GM12891 (cell line): ENCODE results near the gene PCIF1. TPM values are rescaled to one million over a fixed set of nuclear protein-coding genes. Genes with fewer than 3 reads are reported as not detected.

ENCODE experiments used
- DNase-seq: peaks from one replicate; pipeline ENCODE4 v3.0.0; 2011; ENCODE audit warnings: low spot score; ENCODE audit not compliant: insufficient read length
- FAIRE-seq: peaks from 2 replicates; lab custom pipeline; 2011; peaks lifted over from hg19 to GRCh38; lab: Jason Lieb, UNC
- PAX5 ChIP-seq: IDR thresholded peaks from 2 replicates; pipeline ENCODE4 v1.6.1; 2011; ENCODE audit warnings: low read length, moderate library complexity, mild to moderate bottlenecking; ENCODE audit not compliant: insufficient read depth, severe bottlenecking
- POLR2A ChIP-seq: IDR thresholded peaks from 2 replicates; pipeline ENCODE4 v1.6.1; 2011; ENCODE audit warnings: low read depth, low read length, control low read depth
- POLR2AphosphoS5 ChIP-seq: IDR thresholded peaks from 2 replicates; pipeline ENCODE4 v1.6.1; 2011; ENCODE audit warnings: low read depth, low read length, control low read depth
- POU2F2 ChIP-seq: IDR thresholded peaks from 2 replicates; pipeline ENCODE4 v1.6.1; 2011; ENCODE audit warnings: low read depth, mild to moderate bottlenecking, control low read depth, low read length, moderate library complexity
- SPI1 ChIP-seq: IDR thresholded peaks from 2 replicates; pipeline ENCODE4 v1.6.1; 2011; ENCODE audit warnings: low read depth, low read length, control low read depth
- TAF1 ChIP-seq: IDR thresholded peaks from 2 replicates; pipeline ENCODE4 v1.6.1; 2011; ENCODE audit warnings: low read depth, low read length, control low read depth
- polyA plus RNA-seq: library from polyadenylated mRNA; unstranded; fragments of >200 nt; gene quantifications from one replicate; pipeline ENCODE4 v1.2.1, GENCODE V29; 2012; ENCODE audit warnings: low read depth, missing spikeins, inconsistent platforms; ENCODE audit not compliant: missing spikeins

PCIF1 gene
- 21.5 TPM for polyA plus RNA-seq

- TF ChIP-seq POU2F2 (peak; percentile 7; the same call in 1 of the 2 replicates), POLR2AphosphoS5 (peak; percentile 76), SPI1 (no peak), POLR2A (peak; percentile 90), TAF1 (peak; percentile 99), PAX5 (peak; percentile 62)
- DNase-seq (peak; percentile 97), FAIRE-seq (peak; percentile 85)
These were observed at the start of gene PCIF1 for GRCh38 chr20:45934586-45935415. PCIF1 (plus strand) TSS chr20:45934683; CDS start chr20:45939000, 4,317 bp downstream.

DNA sequence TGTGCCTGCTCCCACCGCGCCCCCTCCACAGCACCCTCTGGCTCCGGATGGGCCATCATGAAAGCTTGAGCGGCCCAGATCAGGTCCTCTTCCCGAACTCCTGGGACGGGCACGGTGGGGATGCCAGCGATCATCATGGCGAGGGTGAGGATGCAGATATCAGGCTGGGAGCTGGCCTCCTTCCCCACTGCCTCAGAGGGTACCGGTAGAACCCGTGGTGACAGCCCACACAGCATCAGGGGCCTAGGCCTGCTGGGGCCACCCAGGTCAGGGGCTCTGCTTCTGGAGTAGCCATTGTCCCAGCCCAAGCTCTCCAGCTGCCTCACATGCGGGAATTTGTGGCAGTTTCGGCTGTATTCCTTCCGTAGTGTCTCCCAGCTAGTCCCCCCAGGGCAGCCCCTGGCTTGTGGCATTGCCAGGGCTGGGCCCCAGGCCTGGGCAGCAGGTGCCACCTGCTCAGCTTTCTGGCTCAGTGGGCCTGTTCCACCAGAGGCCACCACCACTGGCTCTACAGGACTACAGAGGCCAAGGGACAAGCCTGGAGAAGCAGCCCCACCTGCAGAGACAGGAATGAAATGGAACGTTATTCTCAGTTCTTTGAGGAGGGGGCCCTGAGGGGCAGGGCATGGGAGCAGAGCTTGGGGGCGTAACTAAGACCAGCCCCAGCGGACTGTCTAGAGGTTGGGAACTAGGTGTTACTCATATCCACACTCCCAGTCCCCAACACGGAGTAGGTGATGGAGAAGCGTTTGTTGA, 47.7 kb upstream of the PCIF1 start:
- TF ChIP-seq POLR2AphosphoS5 (0 out of 2 replicates have a peak, but pooled peaks have one; percentile 42), TAF1 (no peak)
- FAIRE-seq: no peak

DNA sequence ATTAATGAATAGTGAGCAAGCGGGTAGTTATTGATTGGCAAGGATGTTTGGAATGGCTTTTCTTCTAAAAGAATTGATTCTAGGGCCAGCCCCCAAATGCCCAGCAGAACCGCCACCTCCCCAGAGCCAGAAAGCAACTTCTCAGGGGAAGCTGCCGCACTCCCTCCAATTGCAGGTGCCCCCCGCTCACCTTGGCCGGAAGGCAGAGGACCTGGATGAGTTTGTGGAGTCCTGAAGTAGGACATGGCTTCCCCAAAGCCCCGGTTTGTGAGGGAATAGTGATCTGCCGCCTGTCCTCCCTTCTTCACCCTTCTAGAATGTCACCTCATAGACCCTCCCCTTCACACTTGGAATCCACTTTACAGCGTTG, 47.2 kb upstream of the PCIF1 start, which contains the start of gene SPATA25:
Gene SPATA25 (minus strand): TSS at position 277 of the 370 bp plus-strand sequence. CDS start 32 bp downstream, at position 245.
- no peak for TF ChIP-seq POLR2A
- no peak for TF ChIP-seq PAX5
- no peak for TF ChIP-seq SPI1
- no peak for TF ChIP-seq POLR2AphosphoS5
- no peak for TF ChIP-seq TAF1
- TF ChIP-seq POU2F2: no peak
- FAIRE-seq: no peak

More for the DNA sequence above, 47.7 kb upstream of the PCIF1 start:
- DNase-seq: no peak

DNA sequence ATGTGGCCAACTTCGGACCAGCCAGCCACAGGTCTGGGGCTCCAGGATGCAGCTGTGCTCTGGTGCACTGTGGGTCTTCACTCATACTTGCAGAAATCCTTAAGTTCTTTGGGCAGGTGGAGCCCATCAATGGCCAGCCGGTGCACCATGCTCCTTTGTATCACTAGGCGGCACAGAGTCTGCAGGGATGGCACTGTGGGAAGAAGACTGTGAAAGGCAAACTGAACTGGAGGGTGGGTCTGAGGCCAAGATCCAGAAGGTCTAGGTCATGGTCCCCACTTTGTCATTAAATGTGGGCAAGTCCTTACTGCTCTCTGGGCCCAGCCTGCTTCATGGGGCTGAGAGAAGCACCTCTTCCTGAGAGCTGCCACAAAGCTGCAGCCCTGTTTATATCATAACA, 45.8 kb upstream of the PCIF1 start:
- FAIRE-seq: no peak
- TF ChIP-seq SPI1: no peak
- TF ChIP-seq POLR2A: no peak
- no peak for TF ChIP-seq TAF1
- no peak for TF ChIP-seq PAX5
- no peak for TF ChIP-seq POLR2AphosphoS5
- TF ChIP-seq POU2F2: no peak
- no peak for DNase-seq

More for the DNA sequence above, 47.2 kb upstream of the PCIF1 start, which contains the start of gene SPATA25:
- no peak for DNase-seq

DNA sequence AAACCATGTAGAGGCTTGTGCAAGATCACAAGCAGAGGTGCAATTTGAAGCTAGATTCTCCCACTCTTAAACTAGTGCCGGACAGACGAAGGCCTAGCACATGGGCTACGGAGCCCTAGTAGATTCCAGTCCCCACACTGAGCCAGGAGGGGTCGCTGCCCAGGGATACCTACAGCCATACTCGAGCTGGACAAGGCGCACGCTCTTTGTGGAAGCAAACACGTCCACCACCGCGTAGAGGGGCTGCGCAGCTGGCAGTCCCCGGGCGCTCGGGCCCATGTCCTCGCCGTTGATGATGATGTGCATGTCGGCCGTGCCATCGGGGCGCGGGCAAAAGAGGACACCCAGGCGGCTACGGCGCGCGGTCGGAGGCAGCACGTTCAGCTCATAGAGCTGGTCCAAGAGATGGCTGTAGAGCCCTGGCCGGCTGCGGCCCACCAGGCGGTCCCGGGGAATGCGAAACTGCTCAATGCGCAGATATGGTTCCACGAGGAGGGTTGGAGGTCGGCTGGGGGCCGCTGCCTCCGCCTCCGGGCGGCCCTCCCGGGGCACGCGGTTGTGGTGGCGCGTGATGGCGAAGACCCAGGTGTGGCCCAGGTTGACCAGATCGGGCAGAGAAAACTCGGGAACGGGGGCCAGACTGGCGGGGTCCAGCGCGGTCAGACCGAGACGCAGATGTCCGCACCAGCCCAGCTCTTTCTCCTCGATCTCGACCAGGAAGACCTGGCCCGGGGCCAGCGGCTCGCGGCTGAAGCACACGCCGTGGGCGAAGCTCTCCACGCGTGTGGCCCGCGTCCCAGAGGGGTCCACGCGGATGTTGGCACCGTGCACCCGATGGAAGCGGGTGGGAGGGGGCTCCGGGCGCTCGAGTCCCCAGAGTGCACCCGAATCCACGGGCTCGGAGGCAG, 44.2 kb upstream of the PCIF1 start:
- peak; percentile 40 for FAIRE-seq
- peak; percentile 39 for DNase-seq
- TF ChIP-seq POLR2A: no peak

DNA sequence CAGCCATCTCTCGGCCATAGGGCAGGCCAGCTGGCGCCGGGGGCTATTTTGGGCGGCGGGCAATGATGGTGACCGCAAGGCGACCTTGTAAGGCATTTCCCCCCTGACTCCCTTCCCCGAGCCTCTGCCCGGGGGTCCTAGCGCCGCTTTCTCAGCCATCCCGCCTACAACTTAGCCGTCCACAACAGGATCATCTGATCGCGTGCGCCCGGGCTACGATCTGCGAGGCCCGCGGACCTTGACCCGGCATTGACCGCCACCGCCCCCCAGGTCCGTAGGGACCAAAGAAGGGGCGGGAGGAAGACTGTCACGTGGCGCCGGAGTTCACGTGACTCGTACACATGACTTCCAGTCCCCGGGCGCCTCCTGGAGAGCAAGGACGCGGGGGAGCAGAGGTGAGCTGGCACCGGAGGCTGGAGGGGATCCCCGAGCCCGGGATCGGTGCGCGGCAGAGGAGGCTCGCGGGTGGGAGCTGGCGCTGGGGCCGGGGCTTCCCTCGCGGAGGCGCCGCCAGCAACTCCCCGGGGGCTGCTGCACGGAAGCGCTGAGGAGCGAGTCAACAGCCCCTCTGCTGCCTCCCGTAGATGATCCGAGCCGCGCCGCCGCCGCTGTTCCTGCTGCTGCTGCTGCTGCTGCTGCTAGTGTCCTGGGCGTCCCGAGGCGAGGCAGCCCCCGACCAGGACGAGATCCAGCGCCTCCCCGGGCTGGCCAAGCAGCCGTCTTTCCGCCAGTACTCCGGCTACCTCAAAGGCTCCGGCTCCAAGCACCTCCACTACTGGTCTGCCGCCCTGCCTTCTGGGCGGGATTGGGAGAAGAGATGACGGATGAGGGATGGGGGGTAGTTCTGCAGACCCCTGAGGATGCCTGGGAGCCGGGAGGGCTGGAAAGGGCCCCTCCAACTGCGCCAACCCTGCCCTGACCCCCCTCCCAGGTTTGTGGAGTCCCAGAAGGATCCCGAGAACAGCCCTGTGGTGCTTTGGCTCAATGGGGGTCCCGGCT, 43.2 kb upstream of the PCIF1 start, which contains the start of the genes CTSA and NEURL2:
Gene CTSA (plus strand): TSS at position 351 of the 999 bp plus-strand sequence. CDS start 234 bp downstream, at position 585.
Gene NEURL2 (minus strand): TSS at position 224 of the 999 bp plus-strand sequence. CDS start 217 bp downstream, at position 7.
- DNase-seq (peak; percentile 100), FAIRE-seq (peak; percentile 83)
- TF ChIP-seq SPI1 (peak; percentile 35; the same call in 1 of the 2 replicates), POLR2A (no peak; the same call in 1 of the 2 replicates), TAF1 (peak; percentile 81), POLR2AphosphoS5 (no peak), POU2F2 (peak; percentile 54; the same call in 1 of the 2 replicates), PAX5 (no peak)

- TF ChIP-seq TAF1: no peak
- no peak for TF ChIP-seq POU2F2
- no peak for TF ChIP-seq SPI1
- no peak for TF ChIP-seq POLR2A
- no peak for TF ChIP-seq POLR2AphosphoS5
- no peak for TF ChIP-seq PAX5
- DNase-seq: no peak
- FAIRE-seq: no peak
These were observed 42.2 kb upstream of the PCIF1 start for GRCh38 chr20:45892049-45892825.

DNA sequence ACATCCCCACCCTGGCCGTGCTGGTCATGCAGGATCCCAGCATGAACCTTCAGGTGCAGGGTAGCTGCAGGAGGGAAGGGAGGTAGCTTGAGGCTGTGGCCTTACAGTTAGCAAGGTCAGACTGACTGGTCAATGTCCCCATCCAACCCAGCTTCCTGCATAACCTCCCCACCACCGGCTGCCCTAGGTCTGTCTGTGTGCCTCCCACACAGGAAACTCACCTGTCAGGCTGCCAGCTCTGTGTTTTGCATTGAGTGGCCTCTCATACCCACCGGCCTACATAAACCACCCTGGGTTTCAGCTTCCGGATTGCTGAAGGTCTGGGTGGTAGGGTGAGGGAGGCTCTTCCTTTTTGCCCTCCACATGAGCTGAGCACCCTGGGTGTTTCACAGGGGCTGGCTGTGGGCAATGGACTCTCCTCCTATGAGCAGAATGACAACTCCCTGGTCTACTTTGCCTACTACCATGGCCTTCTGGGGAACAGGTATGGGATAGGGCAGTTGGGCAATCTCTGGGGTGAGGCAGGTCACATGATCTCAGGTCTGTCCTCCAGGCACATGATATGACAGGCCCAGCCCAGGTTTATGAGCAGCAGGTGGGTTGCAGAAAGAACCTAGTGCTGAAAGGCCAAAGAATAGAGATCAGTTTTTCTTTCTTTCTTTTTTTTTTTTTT, 41.5 kb upstream of the PCIF1 start:
- no peak for FAIRE-seq
- TF ChIP-seq PAX5: no peak
- TF ChIP-seq SPI1: no peak
- TF ChIP-seq POU2F2: no peak
- TF ChIP-seq TAF1: no peak
- TF ChIP-seq POLR2AphosphoS5: no peak
- TF ChIP-seq POLR2A: no peak
- no peak for DNase-seq
